ENCODE data around the gene HNRNPH2.

Gene HNRNPH2

DNA sequence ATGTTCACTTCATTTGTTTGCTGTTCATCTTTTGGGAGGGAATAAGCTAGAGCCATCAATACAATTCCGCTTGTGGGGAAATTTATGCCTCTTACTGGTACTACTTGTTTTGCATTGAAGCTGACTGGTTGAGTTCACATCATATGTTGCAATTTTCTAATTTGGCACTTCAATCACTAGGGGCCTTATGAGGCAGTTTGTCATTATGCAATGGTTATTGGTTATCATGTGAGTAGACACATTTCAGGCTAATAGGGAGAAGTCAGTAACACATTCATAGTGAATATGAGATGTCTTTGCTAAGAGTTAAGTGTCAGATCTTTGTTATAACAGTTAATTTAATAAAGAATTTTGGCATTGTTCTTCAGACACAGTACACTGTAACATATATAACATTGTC is 12.2 kb upstream of the HNRNPH2 start:
- FAIRE-seq (no peak), DNase-seq (ENCODE audit: low spot score) (no peak)

DNA sequence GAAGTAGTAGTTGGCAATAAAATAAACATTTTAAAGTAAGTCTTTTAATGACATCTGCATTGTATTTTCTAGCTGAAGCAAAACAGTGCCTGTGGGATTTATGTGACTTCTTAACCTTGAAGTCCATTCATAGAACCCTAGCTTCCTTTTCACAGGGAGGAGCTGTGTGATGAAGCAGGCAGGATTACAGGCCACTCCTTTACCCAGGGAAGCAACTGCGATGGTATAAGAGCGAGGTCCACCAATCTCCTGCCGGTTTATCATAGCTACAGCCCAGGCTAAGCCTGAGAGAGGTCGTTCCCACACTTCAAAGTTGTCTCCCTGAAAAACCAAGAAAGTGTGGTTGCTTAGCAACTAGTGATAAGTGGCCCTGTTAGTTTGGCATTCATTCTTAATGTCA is 10.2 kb upstream of the HNRNPH2 start:
- DNase-seq (ENCODE audit: low spot score) (no peak), FAIRE-seq (no peak)

- DNase-seq (ENCODE audit: low spot score) (no peak), FAIRE-seq (no peak)
These were observed 9.3 kb upstream of the HNRNPH2 start for GRCh38 chrX:101398694-101399093.

DNA sequence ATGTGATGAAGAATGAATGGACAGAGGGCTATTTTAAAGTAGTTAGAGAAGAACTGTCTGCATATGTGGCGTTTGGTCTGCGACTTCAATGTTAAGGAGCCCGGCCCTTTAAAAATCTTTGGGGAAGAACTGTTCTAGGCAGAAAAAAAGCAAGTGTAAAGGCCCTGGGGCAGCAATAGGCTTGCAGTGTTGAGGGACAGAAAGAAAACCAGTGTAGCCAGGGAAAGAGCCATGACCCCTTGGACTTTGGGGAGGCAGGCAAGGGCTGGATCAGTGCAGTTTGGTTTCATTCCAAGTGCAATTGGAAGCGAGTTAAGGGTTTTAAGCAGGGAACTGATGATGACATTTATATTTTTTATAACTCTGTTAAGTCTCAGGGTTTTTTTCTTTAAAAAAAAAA is 8.2 kb upstream of the HNRNPH2 start:
- FAIRE-seq (no peak), DNase-seq (ENCODE audit: low spot score) (no peak)

DNA sequence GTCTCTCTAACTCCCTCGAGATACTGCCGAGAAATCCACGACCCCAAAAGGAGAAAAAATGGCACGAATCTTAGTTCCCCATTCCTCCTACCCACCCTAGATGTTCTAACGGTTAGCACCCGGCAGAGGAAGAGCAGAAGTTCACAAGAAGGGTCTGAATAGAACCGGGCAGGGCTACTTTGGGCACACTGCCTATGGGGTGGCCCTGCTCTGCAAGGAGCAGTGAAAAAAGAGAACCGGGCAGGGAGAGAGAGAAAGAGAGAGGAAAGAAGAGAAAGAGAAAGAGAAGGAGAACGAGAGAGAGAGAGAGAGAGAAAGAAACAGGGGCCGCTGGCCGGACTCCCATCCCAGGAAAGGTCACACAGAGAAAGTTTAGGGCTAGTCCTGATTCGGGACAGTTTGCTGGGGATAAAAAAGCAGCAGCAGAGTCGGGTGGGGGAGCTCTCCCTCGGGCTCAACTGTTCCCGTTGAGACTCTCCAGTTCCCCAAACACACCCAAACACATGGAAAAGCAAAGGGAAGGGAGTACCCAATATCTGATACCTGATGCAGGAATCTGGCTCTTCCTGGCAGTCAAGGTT is 765 bp upstream of the HNRNPH2 start:
- DNase-seq (ENCODE audit: low spot score) (no peak), FAIRE-seq (no peak)

DNA sequence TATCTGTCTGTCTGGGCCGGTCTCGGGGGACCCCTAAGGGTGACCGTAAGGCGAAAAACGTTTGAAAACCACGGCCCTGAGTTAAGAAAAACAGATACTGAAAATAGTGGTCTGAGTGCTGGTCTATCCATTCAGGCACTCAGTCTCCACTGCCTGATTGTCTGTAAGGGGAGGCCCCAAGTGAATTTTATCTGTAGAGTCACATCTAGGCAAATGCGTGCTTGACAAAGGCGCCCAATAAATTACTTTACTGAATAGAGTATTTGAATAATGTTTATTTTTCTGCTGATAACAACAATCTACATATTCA is 465 bp downstream of the HNRNPH2 start:
- FAIRE-seq: no peak

GRCh38 chrX:101409043-101409442 is 1.0 kb downstream of the HNRNPH2 start:
- no peak for FAIRE-seq
- no peak for DNase-seq (ENCODE audit: low spot score)

More for the DNA sequence above, 465 bp downstream of the HNRNPH2 start:
- no peak for DNase-seq (ENCODE audit: low spot score)

GRCh38 chrX:101410461-101410860 is 2.4 kb downstream of the HNRNPH2 start:
- FAIRE-seq (no peak), DNase-seq (ENCODE audit: low spot score) (no peak)

- FAIRE-seq (no peak), DNase-seq (ENCODE audit: low spot score) (no peak)
These were observed 4.0 kb downstream of the HNRNPH2 start for GRCh38 chrX:101411984-101412383.

- DNase-seq (ENCODE audit: low spot score): peak; percentile 18
- no peak for FAIRE-seq
These were observed 7.4 kb downstream of the HNRNPH2 start for GRCh38 chrX:101415180-101416145.

DNA sequence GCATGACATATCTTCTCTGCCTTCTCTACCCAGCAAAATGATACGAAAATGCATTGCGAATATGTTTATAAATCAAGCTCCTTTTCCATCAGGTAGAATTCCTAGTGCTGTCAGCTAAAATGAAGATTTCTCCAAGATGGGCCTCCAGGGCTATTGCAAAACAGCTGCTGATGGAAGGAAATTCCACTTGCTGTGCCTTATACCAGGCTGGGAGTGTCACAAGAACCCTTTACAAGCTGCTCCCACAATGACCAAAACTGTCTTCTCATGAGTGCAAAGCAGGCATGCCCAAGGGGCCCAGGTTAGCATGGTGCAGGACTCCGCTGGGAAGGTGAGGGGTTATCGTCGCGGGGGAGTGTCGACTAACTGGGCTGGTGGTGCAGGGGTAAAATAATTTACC is 8.7 kb downstream of the HNRNPH2 start:
- no peak for FAIRE-seq

DNA sequence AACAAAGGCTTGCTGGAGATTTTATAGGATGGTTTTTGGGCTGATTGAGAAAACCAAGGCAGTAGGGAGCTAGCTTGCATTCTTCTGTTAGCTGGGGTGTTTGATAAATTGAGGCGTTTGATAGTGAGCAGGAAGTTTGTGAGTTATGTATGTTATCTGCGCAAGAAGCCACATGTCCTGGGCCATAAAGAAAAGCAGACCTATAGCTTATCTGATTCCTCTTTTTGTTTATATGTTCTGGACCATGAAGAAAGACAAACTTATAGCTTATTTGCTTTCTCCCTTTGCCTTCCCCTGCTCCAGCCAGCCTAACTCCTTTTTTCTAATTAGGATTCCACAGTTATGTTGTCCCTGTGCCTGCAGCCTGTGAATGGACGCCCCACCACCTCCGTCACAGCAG is 9.2 kb downstream of the HNRNPH2 start:
- FAIRE-seq: no peak
- DNase-seq (ENCODE audit: low spot score): no peak

More for the DNA sequence above, 8.7 kb downstream of the HNRNPH2 start:
- DNase-seq (ENCODE audit: low spot score): no peak

DNA sequence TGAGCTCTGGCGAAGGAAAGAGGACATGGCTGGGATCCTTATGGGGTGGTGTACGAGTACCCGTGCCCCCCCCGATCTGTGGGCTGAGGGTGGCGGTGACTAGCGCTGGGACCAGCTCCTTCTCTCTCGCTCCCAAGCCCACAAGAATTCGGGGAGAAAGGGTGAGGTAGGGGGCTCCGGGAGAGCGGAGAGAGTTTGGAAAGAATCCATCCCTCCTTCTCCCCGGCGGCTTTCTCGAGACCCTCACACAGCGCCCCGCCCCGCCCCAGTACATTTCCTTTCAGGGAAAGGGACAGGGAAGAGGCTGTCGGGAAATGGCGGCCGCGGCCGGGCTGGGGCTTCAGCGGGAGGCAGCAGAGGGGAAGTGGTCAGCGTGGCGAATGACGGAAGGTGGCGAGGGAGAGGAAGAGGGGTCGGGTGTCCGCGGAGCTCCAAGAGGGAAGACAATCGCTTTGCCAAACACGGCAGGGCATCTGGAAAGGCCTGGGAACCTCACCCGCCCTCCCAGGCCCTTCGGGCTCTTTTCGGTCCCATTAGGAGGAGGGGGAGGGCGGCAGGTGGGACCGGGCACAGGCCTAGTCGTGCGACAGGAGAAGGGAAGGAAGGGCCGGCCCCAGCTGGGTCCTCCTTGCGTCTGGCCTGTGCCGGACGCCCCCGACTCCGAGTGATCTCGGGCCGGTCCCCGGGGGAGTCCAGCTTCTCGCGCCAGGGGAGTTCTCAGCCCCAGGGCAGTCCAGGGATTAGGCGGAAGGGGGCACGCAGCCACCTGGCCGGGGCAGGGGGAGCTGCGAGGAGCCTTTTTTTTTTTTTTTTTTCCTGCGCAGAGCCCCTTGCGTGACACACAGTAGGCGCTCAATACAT is 10.2 kb downstream of the HNRNPH2 start:
- FAIRE-seq: no peak
- DNase-seq (ENCODE audit: low spot score): no peak

DNA sequence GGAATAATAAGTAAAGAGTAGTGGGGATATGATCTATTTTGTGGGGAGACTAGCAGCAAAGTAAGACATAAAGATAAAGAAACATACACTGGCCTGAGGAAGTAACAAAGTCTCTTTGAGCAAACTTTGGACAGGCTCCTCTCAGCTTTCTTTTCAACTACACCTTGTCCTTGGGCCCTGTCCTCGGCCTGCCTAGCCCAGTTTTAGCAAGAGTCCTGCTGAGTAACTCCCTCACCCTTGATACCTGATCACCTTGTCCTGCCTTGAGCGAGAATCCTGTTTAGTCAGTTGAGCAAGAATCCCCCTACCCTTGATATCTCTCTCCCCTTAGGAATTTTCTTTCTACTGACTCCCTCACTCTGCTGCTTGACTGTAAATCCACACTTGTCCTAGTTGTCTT is 11.5 kb downstream of the HNRNPH2 start:
- FAIRE-seq (no peak), DNase-seq (ENCODE audit: low spot score) (no peak)

DNA sequence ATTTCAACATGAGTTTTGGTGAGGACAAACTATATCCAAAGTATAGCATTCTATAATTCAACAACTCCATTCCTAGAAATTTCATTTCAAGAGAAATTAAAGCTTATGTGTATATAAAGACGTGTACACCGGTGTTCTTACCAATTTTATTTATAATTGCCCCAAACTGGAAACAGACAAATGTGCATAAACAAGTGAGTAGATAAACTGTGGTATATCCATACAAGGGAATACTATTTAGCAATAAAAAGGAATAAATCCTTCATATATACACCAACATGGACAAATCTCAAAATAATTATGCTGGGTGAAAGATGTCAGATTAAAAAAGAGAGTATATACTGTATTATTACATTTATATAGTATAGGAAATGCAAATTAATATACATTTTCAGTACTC is 19.9 kb downstream of the HNRNPH2 start:
- FAIRE-seq (no peak), DNase-seq (ENCODE audit: low spot score) (no peak)

DNA sequence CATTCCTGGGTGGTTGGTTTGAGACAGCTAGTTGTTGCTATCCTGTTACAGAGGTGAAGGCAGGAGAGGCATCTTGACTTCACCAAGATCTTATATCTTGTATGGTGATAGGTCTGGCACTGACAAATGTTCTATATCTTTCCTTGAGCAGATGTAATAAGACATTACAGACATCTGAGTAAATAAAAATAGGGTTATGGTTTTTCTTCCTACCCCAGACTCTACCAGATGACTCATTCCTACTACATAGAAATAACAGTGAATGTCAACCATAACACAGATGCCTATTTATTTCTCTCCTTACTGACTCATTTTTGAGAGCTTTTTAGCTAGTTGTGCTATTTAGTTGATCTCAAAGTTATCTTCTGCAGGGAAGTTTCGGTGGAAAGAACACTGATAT is 21.9 kb downstream of the HNRNPH2 start:
- FAIRE-seq (no peak), DNase-seq (ENCODE audit: low spot score) (no peak)

GRCh38 chrX:101430457-101431078 is 22.5 kb downstream of the HNRNPH2 start:
- DNase-seq (ENCODE audit: low spot score) (no peak), FAIRE-seq (peak; percentile 72)

DNA sequence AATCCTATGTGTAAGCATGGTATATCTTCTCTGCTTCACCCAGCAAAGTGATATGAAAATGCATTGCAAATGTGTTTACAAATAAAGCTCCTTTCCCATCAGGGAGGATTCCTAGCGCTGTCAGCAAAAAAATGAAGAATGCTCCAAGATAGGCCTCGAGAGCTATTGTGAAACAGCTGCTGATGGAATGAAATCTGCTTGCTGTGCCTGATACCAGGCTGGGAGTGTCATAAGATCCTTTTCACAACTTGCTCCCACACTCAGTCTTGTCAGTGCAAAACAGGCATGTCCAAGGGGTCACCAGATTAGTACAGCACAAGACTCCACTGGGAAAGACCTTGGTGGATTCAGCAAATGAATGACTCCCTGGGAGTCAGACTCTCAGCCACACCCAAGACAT is 34.1 kb downstream of the HNRNPH2 start:
- FAIRE-seq (no peak), DNase-seq (ENCODE audit: low spot score) (no peak)

- DNase-seq (ENCODE audit: low spot score) (no peak), FAIRE-seq (no peak)
These were observed 41.3 kb downstream of the HNRNPH2 start for GRCh38 chrX:101449279-101449678.

- no peak for DNase-seq (ENCODE audit: low spot score)
- no peak for FAIRE-seq
These were observed 42.1 kb downstream of the HNRNPH2 start for GRCh38 chrX:101450085-101450484.

GRCh38 chrX:101450961-101451360 is 42.9 kb downstream of the HNRNPH2 start:
- DNase-seq (ENCODE audit: low spot score) (no peak), FAIRE-seq (no peak)

DNA sequence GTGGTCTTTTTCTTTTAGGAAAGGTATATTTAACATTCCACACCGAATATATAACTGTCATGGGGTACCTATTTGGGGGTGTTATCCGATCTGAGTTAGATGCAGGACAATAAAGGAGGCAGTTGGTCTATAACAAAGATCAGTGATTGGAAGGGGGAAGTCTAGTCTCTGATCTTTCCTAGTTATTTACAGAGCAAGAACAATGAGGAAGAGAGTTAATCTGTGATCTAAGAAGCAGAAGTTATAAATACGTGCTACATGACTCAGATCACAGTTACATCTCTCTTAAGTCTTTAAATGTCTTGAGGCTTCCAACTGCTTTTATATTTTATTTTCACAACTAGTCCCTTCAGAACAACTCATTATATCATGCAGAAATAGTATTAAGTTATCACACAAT is 44.0 kb downstream of the HNRNPH2 start:
- no peak for DNase-seq (ENCODE audit: low spot score)
- no peak for FAIRE-seq
